NCI-H748 (cell line): ENCODE measurements around the gene SPAG6.

ENCODE experiments used
- DNase-seq: peaks from one replicate; lab custom pipeline; 2025; ENCODE audit not compliant: unreplicated experiment; lab: John Stamatoyannopoulos, UW

The SPAG6 gene

GRCh38 chr10:22321924-22322640 lies 23.2 kb upstream of the SPAG6 start:
- DNase-seq, result peak; percentile 17

GRCh38 chr10:22322641-22323160 lies 22.6 kb upstream of the SPAG6 start:
- no peak for DNase-seq

GRCh38 chr10:22323538-22324305 lies 21.6 kb upstream of the SPAG6 start:
- no peak for DNase-seq

DNA sequence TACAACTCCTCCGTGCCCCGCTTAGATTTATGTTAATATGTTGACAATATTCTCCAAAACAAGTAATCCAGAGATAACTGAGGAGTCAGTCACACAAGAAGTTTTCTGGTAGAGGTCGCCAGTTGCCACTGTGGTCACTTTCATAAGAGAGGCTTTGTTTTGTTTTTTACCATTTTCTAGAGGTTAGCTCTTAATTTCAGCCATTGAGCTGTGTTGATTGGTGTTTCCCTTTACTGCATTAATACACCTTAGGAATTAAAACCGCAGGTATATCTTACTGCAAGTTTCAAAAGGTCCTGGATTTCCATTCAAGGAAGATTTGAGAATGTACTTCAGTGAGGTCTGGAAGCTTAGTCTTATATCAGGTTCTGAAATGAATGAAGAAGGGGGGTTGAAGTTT lies 20.9 kb upstream of the SPAG6 start:
- DNase-seq, result no peak

DNA sequence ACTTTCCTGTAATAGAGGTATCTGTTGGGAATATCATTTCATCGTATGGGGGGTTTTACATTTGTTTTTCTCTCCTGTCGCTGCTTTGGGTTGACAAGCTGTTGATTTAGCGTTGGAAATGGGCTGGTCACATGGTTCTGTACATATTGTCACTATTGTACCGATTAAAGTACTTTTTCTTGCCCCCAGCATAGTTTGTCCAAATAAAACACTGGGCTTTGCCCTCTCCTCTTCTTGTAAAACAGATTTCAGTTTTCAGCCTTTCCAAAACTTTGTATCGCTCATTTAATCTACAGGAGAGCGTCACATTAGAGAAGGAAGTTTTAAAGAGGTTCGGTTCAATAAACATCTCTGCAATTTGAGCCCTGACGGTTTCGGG lies 20.4 kb upstream of the SPAG6 start:
- no peak for DNase-seq

- DNase-seq, result peak; percentile 87
Measured at GRCh38 chr10:22325272-22326144, 19.8 kb upstream of the SPAG6 start.

DNA sequence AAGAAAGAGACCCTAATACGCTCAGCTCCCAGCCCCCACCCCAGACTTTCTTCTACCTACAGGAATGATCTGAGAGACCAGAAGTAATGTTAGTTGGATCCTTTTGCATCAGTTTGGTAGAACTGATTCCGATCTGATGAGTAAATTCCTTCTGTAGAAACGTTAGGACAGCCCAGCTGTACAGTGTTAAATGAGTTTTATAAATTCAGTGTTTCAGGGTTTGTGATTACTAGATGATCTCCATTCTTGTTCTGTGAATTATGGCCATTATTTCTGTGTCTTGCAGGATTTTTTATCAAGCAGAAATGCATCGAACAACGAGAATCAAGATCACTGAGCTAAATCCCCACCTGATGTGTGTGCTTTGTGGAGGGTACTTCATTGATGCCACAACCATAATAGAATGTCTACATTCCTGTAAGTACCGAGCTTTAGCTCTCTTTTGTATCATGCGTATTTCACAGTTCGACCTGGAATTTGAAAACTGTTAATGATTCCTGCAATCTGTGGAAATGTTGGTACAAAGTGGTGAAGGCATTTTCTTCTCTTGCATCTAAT lies 19.1 kb upstream of the SPAG6 start:
- DNase-seq, result no peak

GRCh38 chr10:22329150-22329549 lies 16.1 kb upstream of the SPAG6 start:
- no peak for DNase-seq

- no peak for DNase-seq
Measured at GRCh38 chr10:22332116-22332692, 13.1 kb upstream of the SPAG6 start.

GRCh38 chr10:22333167-22333974 lies 11.9 kb upstream of the SPAG6 start:
- no peak for DNase-seq

DNA sequence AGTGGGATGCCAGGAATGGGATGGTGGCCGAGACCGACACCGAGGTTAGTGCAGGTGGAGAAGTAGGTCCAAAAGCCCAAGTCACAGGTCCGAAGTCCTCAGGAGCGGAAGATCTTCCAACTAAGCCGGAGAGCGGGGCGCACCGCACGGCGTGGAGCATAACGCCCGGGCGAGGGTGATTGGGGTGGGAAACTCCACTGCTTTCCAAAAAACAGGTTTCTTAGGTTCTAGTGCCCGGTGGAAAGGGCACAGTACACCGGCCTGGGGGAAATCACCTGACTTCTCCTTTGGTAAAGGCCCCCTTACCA lies 11.4 kb upstream of the SPAG6 start:
- no peak for DNase-seq

DNA sequence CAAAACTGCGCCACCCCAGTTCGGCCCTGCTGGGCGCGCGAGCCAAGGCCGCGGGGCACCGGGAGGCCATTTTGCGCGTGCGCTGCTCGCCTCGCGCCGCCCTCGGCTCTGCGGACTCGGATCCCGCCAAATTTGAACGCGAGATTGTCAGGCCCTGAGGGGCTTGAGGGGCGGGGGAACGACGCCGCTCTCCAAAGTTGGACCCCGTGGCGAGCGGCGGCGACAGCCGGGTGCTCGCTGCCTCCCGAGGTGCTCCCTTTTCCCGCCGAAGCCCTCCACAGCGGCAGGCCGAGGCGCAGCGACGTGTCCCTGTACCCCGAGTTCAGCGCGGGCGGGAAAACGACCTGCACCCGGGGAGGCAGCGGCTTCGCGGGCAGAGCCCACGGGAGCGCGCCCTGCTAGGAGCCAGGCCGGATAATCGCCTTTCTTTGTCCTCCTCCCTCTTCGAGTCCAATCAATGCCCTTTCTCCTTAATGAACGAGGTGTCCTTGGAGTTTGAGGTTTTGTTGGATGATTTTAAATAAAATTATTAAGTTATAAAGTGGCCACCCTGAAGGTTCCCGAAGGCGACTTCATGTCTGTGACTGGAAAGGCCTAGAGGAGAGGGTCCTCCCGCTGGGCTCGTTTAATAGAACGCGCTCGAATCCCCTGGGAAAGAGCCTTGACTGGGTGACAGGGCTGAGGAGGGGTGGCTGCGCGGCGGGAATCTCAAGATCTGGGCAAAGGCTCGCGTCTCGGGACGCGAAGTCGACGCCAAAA lies 10.7 kb upstream of the SPAG6 start:
- DNase-seq, result no peak

DNA sequence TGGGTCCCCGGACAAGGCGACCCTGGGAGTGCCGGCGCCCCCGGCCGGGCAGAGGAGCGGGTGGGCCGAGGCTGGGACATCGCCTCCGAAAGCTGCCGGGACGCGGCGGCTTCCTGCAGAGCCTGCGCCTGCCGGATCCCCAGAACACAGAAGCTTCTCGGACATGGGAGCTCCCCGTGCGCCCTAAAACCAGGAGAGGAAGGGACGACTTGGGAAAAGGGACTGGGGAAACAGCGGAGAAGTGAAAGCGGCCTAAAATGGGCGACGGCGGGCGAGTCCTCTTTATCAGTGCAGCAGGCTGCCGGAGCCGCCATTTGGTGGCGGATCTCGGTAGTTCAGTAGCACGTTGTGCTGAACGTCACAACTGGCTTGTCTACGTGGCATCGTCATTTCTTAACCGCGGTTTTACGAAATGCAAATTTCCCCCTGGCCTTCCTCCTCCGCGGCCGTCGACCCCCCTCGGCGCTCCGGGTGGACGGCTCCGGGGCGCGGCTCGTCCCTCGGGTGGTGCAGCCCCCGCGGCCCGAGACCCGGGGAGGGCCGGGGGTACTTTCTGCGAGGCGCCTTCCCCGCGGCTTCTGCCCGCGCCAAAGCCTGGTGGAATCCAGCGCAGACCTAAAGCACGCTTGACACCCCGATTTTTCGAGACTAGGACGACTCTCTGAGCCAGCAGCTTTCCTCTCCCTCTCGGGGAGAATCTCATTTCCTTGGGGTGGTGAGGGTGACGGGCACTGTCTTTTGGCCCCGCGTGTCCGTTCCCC lies 9.9 kb upstream of the SPAG6 start:
- no peak for DNase-seq

DNA sequence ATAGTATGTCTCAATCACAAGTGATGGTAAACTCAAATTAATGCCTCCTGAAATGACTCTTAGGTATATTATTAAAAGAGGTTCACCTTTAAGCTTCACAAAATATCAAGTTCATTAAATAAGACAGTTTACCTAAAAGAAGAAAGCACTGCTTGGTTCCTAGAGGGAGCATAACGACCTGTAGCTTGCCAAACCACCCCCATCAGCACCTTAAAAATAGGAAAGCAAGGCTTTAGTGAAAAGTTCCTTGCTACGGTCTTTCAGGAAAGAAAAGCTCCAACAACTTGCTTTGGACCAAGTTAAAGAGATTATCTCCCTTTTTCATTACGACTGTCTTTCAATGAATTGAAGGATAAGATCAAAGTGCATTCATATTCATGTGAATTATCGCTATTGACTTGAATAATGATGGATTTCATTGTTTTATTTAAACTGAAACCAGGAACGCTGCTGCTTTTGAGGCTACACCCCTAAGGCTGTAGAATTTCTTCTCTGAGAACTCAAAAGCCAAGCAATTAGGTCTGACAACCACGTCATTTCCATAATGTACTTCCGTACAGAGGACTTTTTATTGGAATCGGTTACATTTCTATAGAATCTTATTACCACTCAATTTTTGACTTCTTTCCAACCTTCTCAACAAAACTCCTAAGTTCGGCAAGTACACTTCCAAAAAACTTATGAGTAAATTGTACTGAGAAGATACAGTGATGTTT lies 7.0 kb upstream of the SPAG6 start:
- DNase-seq, result no peak

DNA sequence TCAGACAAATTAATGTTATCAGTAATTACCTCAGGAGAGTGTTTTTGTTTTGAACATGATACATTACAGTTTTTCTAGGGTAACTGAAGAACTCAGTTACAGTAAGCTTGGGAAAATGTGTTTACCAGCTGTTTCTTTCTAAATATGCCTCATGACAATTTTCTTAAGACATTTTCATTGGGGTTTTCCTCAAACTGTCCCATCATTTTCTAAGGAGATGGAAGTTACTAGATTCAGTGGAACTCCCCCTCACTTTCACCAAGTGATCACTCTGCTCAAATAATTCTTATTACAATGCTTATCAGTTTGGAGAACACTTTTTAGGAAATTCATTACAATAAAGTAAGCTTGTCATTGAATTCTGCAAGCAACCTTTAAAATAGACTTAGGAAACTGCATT lies 6.4 kb upstream of the SPAG6 start:
- DNase-seq, result no peak

GRCh38 chr10:22339761-22340328 lies 5.5 kb upstream of the SPAG6 start:
- DNase-seq, result peak; percentile 67

DNA sequence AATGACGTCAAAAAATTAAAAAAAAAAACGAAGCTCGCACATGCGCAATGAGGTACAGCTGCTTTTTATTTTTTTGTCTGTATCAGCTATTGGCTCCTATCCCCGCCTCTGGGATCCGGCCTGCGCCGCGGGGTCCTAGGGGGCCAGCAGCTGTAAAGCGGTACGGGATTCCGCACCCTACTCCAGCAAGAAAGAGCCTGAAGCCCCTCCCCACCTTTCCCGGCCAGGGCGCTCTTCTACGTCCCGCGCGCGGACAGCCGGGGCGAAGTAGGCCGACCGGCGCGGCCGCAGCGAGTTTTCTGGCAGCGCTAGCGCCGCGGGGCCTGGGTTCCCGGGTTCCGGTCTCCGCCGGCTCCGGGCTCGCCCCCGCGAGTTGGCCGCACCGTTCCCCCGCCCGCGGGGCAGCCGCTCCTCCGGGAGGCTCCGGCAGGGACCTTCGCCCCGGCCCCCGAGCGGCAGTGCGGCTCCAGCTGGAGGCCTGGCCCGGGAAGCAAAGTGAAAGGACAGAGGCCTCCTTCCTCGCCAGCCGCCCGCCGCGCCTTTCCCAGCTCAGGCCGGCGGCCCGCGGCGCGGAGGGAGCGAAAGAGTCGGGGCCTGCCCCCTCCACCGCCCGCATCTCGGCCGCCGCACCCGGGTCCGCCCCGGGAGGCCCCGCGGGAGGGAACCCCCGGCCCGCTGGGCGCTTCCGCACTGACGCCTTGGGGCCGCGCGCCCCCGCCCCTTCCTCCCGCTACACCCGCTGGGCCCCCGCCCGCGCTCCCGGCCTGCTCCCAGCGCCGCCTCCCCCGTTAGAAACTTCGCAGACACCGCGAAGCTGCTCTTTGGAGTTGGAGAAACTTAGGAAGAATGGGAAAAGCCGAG lies 4.7 kb upstream of the SPAG6 start:
- DNase-seq, result peak; percentile 85
